T follicular helper cell (primary cell): ENCODE data around the gene FMC1.
A peak's percentile ranks its signal among the peaks of the same experiment; 100 is the strongest.
"Not testable (repeated sequence)": the region's sequence is repeated elsewhere in the genome, so short reads cannot be mapped to it uniquely, and the experiment has no call there.

Experiments
- DNase-seq: peaks from one replicate; pipeline ENCODE4 v3.0.0-alpha.2; 2020; ENCODE audit warnings: low read depth

FMC1 gene

DNA sequence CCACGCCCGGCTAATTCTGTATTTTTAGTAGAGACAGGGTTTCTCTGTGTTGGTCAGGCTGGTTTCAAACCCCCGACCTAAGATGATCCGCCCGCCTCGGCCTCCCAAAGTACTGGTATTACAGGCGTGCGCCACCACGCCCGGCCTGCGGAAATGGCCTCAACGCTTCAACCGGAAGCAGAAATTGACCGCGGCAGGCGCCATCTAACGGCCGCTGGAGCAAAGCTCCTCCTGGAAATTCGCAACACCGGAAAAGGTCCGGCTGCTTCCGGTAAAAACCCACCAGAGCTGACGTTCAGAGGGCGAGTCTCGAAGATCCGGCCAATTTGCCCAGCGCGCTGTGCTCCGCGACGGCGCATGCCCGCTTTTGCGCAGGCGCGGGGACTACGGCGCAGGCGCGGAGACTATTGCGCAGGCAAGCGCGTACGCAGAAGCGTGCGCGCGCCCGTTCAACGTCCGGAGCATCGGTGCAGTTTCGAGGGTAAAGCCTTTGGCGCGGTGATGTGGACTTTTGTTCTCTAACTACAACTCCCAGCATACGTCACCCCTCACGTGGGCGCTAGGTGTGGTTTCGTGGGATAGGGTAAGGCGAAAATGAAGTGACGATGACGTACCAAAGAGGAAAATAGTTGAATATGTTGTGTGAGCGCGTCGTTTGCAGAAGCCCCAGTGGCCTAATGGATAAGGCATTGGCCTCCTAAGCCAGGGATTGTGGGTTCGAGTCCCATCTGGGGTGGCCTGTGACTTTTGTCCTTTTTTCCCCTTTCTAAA lies 915 bp upstream of the FMC1 start:
- peak; percentile 98 for DNase-seq

- no peak for DNase-seq
Measured at GRCh38 chr7:139340808-139341057, 404 bp upstream of the FMC1 start.

- no peak for DNase-seq
Measured at GRCh38 chr7:139341776-139342226, 664 bp downstream of the FMC1 start.

DNA sequence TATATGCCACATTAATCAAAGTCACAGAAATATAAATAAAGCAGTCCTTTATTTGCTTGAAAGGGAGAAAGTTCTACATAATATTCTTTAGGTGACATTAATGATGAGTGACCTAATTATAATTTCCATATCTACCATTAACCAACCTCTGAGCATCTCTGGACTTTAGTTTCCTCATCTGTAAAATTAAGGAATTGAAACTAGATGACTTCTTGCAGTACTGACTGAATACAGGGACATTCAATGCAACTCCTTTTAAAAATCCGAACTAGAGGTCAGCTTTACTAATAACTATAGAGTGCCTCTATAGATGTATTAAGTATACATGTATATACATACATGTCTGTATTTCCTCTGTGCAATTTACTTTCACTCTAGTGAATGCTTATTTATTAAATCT lies 3.9 kb downstream of the FMC1 start:
- DNase-seq: no peak

DNA sequence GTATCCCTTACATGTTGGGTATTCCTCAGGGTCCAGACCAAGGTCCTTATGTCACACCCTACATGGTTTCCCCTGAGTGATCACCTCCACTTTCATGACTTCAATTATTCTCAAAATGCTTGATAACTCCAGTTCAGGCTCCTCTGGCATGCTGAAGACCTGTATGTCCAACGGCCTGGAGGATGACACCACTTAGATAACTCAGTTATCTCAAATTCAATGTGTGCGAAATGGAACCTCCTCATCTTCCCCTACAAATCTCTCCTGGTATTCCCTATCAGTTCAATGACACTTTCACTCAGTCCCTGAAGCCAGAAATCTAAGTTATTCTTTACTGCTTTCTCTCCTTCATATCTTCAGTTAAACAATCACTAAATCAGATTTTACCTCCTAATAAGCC lies 9.9 kb downstream of the FMC1 start:
- DNase-seq: no peak

GRCh38 chr7:139354729-139355128 lies 13.6 kb downstream of the FMC1 start:
- DNase-seq: no peak

DNA sequence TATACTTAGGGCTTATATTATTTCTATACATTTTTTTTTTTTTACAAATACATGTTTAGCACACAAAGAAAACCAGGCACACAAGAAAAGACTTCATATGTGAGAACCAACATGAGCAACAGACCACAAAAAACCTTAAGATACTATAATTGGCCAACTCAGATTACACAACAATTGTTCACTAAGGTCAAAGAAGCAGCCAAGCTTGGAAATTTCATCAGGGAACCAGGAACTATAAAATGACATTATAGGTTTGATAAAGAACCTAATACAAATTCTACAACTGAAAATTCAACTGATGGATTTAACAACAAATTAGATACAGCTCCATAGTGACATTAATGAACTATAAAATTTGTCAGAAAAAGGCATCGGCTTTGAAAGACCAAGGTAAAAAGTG lies 14.2 kb downstream of the FMC1 start:
- DNase-seq: no peak

- not testable (repeated sequence) for DNase-seq
Measured at GRCh38 chr7:139357729-139358506, 16.8 kb downstream of the FMC1 start.

DNA sequence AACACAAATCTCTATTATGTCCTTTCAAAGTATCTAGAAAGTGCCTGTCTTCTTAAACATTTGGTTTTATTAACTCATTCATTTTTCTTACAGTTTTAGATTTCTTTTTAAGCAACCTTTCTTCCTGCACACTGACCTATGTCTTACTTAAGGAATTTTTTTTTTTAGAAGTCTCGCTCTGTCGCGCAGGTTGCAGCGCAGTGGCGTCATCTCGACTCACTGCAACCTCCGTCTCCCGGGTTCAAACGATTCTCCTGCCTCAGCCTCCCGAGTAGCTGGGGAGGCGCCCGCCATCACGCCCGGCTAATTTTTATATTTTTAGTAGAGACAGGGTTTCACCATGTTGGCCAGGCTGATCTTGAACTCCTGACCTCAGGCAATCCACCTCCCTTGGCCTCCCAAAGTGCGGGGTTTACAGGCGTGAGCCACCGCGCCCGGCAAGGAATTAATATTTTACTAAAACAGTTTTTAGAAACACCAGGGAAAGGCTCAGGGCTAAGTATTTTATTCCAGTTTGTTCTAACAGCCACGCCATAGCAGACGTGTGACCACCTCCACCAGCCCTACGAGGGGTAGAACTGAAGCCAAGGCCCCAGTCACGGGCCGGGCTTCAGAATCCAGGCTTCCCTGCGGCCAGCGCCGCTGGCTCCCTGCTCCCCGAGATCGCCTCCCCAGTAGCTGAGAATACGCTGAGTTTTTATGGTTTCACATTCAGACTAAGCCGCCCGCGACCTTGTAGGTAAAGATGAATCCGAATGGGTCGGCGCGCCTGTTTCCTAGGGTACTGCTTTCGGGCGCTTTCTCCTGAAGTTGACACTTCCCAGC lies 17.6 kb downstream of the FMC1 start:
- DNase-seq: peak; percentile 53

DNA sequence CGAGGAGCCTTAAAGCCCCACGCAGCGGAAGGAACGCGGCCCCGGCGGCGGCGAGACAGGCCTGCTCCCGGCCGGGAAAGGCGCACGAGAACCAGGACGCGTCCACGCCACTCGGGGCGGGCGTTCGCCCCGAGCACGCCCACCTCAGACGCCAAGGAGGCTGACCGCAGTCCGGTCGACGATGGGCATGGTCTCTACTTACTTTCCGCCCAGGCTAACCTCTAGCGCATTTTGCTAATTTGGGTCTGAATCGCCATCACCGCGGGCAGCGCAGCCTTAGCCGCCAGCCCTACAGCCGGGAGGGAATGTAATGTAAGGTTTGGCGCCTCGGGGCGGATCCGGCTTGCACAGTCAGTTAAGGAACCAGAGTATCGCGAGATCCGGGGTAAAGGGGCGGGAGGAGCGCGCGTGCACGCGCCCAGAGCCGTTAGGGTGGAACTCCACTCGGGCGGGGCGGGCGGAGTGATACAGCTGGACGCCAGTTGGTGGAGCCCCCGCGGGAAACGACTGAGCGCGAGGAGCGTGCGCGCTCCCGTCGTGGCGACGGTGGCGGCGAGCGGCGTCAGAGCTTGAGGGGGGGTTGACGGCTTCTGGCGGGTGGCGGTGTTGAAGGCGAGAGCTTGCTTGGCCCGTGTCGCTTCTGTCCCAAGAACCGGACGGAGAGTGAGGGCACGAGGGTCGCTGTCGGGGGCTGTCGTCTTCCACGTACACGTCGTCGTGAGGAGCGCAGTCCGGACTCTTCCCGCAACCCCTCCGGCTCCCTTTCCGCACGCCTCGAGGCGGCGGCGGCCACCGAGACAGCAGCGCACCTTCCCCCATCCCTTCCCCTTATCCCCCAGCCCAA lies 18.5 kb downstream of the FMC1 start, which contains the start of gene LUC7L2:
LUC7L2 (plus strand) TSS at position 529 of the 844 bp plus-strand sequence. CDS start 368 bp downstream, outside the sequence.
- DNase-seq: peak; percentile 100

GRCh38 chr7:139360210-139360947 lies 19.2 kb downstream of the FMC1 start:
- peak; percentile 98 for DNase-seq

- DNase-seq: no peak
Measured at GRCh38 chr7:139360948-139361307, 19.8 kb downstream of the FMC1 start.

DNA sequence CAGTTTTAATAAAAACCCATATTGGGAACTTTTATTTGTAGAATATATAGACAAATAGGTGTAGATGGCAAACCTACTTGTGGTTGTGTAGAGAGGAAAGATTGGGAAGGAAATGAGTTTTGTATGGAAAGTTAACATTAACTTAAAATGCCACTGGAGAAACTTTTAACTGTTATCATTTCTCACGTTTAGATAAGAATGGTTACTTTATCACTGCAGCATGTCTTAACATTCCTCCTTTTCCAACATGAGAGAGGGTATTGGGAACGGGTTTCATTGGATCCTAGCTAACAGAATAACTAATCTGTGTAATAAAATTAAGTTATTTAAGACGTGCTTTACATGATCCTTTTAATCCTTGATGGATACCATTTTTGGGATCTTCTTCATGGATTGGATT lies 20.4 kb downstream of the FMC1 start:
- no peak for DNase-seq

GRCh38 chr7:139362302-139362701 lies 21.2 kb downstream of the FMC1 start:
- DNase-seq: no peak

DNA sequence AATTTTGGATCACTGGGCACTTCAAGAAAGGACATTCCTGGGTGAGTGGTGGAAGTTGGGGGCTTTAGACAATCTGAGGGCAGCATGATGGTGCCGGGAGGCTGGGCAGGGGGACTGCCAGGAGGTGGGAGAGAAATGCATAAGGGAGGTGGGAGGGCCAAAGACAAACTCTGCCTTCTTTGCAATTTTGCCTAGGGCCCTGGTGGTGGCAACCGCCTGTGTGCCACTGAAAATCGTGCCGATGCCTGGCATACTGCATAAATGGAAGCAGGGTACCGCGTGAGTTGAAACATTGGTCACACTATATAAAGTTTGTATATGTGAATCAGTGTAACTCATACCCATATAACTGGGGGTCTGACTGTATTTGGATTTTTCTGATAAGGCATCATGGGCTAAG lies 21.8 kb downstream of the FMC1 start:
- DNase-seq: no peak

DNA sequence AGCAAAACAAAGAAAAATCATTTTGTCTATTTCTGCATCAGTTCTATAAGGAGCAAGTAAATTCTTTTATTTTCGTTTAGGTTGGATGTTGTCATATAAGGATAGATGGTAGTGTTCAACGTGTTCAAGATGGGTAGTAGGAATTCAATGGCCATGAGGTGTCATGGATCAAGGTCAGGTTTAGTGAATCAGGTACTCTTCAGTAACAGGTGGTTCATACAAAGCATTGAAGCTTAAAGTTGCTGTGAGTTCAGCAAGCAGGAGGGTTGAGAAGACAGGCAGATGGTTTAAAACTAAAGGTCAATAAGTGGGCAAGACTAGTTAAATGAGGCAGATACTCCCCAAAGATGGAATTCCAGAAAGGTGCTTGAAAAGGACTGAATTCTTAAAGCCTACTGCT lies 24.2 kb downstream of the FMC1 start:
- no peak for DNase-seq

- DNase-seq: no peak
Measured at GRCh38 chr7:139366400-139366799, 25.3 kb downstream of the FMC1 start.

- DNase-seq: no peak
Measured at GRCh38 chr7:139367438-139368155, 26.5 kb downstream of the FMC1 start.

DNA sequence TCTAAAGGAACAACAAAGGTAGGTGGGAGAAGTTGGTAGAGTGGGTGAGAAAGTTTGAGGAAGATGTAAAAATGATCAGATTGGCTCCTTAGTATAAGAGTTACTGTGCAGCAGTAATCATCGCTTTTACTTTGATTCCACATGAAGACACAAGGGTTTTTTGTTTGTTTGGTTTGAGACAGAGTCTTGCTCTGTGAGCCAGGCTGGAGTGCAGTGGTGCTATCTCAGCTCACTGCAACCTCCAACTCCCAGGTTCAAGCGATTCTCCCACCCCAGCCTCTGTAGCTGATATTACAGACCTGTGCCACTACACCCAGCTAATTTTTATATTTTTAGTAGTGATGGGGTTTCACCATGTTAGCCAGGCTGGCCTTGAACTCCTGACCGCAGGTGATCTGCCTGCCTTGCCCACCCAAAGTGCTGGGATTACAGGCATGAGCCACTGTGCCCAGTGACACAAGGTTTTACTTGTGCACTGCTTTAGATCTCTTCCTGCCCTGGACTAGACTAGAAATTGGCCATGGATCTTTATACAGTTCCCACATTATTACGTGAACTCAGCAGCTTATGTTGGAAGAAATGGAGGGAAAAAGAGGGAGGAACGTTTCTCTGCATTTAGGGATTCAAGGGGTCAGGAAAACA lies 29.3 kb downstream of the FMC1 start:
- DNase-seq: no peak

- no peak for DNase-seq
Measured at GRCh38 chr7:139370943-139371313, 29.8 kb downstream of the FMC1 start.
